Measurements from ENCODE around the gene LIMD2.

Gene LIMD2

GRCh38 chr17:63679214-63679613 is 20.7 kb downstream of the LIMD2 start:
- DNase-seq, result no peak

- no peak for DNase-seq
These were observed 23.3 kb downstream of the LIMD2 start for GRCh38 chr17:63676584-63676983.

GRCh38 chr17:63675607-63676546 is 24.0 kb downstream of the LIMD2 start:
- DNase-seq, result peak; percentile 73

DNA sequence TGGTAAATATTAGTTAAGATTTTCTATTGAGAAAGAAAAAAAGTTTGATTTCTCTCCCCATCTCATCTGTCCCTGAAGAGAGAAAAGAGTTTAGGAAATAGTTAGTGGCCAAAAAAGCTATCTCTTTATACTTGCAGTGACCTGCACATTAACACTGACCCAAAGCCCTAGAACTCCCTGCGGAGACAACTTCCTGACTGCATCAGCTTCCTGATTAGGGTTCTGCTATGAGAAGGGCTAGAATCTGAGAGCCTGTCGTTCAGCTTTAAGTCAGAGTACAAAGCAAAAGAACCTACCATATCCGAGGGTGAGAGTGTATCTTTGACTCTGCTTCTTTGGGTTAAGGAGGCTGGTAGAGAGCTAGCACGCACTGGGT is 24.7 kb downstream of the LIMD2 start:
- no peak for DNase-seq

DNA sequence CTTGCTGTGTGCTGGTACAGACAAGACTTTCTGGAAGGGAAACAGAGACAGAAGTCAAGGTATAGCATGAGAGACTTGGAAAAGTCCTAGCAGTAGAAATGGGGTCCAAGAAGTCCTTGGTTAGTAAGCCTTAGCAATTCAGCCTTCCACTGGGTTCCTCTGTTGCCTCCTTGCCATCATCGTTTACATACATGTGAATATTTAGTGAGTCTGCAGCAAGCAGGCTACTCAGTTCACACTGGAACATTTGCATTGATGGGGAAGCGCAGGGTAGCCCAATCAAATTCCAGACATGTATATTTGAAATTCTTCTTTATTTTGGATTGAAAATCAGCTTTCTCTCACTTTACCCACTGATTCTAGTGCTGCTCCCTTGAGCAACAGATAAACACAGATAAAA is 27.1 kb downstream of the LIMD2 start:
- DNase-seq, result no peak

- no peak for DNase-seq
These were observed 34.3 kb downstream of the LIMD2 start for GRCh38 chr17:63665527-63666214.

DNA sequence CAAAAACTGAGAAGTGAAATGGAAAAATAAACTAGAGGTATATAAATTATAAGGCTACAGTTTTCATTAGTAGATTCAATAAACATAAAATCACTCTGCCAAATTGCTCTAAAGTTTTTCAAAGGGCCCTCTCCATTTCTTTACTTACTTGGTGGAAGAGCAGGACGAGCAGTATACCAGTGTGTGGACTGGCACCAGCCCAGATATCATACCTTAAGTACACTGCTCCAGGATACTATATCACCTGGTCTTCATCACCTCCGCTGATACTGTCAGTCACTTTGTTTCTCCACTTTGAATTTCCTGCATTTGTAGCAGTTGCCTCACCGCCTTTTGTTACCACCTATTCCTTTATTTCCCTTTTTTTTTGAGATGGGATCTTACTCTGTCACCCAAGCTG is 40.1 kb downstream of the LIMD2 start:
- no peak for DNase-seq

- DNase-seq, result no peak
These were observed 41.6 kb downstream of the LIMD2 start for GRCh38 chr17:63658366-63658765.

- DNase-seq, result no peak
These were observed 42.1 kb downstream of the LIMD2 start for GRCh38 chr17:63657786-63658185.

DNA sequence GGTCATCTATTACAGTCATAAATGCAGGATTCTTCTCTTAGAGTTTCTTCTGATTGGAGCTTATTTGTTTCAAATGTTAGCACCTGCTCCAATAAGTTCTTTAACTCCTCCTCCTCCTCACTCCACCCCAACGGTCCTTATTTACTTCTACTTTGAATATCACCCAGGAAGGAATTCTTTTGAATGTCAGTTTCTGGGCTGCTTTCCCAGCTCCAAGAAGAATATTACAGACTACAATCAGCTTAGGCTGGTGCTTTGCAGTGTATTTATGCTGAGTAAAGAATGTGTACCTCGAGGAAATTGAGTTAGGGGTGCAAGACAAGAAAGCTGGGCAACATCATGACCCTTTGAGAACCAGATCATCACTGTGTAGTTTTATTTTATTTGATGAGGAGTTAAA is 46.9 kb downstream of the LIMD2 start:
- DNase-seq, result no peak

DNA sequence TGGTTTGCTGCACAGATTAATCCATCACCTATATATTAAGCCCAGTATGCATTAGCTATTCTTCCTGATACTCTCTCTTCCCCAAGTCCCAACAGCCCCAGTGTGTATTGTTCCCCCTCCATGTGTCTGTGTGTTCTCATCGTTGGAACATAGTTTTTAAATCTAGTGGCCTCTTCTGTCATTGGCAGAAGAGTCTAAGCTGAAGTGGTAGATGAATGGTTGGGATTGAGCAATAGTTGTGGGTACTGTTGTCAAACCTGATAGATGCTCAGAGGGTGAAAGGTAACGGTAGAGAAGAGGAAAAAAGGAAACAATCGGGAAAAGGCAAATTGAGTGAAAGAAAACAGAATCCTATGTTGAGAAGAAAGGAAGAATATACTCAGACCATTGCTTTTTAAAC is 47.8 kb downstream of the LIMD2 start:
- DNase-seq, result no peak

- DNase-seq, result no peak
These were observed 50.1 kb downstream of the LIMD2 start for GRCh38 chr17:63649813-63650212.

GRCh38 chr17:63647936-63648335 is 52.0 kb downstream of the LIMD2 start:
- DNase-seq, result no peak

DNA sequence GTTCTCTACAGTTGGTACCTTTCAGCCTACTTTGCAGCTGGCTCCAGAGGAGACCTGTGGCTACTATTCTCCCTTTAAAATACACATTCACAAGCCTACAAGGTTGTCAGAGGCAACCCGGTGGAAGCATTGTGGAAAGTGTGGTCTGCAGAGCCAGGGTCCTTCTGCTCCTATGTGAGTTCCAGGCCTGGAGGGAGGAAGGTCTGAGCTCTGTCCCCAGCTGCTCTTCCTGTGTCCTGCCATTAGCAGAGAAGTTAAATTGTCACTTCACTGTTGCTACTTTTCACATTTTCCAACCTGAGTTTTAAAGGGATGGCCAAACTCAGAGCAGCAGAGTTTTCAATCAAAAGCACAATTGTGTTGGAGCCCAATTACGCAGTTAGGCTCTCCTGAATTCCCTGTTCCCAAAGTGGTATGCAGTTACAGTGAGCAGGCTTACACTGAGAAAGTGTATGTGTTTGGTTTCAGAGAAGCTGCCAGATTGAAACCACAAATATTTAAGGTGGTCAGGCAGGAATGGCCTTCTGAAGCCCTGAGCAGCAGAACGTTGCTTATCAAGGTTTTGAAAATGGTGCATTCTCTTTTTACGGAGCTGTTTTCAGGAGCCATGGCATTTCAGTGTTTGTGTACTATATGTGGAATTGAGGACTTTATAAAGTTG is 52.7 kb downstream of the LIMD2 start:
- no peak for DNase-seq

GRCh38 chr17:63646488-63646806 is 53.5 kb downstream of the LIMD2 start:
- no peak for DNase-seq

All from amniotic stem cell (primary cell).